HepG2 (cell line): ENCODE data around the gene BPIFA1. TPM values are rescaled to one million over a fixed set of nuclear protein-coding genes. Genes with fewer than 3 reads are reported as not detected.

Source experiments
- BCL6 ChIP-seq: IDR thresholded peaks from 2 replicates; pipeline ENCODE4 v1.6.1; 2016; ENCODE audit warnings: missing genetic modification reagents, missing compliant biosample characterization
- FOXO4 ChIP-seq: sonication (generic); formaldehyde crosslinking; conservative IDR thresholded peaks from 2 replicates; pipeline ENCODE4 v1.8.1; 2023; ENCODE audit warnings: missing genetic modification reagents
- KDM3A ChIP-seq: IDR thresholded peaks from 2 replicates; pipeline ENCODE4 v1.6.1; 2018; ENCODE audit warnings: low read depth, missing compliant biosample characterization
- MATR3 ChIP-seq: sonication (generic); formaldehyde crosslinking; IDR thresholded peaks from 2 replicates; pipeline ENCODE4 v1.4.0; 2020; ENCODE audit warnings: missing genetic modification reagents
- MBNL3 ChIP-seq: fragments of 250-450 bp; sonication (Bioruptor Pico); conservative IDR thresholded peaks from 2 replicates; pipeline ENCODE4 v1.8.0; 2022; ENCODE audit warnings: mild to moderate bottlenecking, inconsistent platforms
- MIXL1 ChIP-seq: IDR thresholded peaks from 2 replicates; pipeline ENCODE4 v1.6.1; 2016
- MLXIP ChIP-seq: sonication (generic); formaldehyde crosslinking; IDR thresholded peaks from 2 replicates; pipeline ENCODE4 v1.9.0; 2021; ENCODE audit warnings: missing genetic modification reagents, borderline replicate concordance
- MNT ChIP-seq: fragments of 450-650 bp; IDR thresholded peaks from 2 replicates; pipeline ENCODE4 v1.6.1; 2016
- NFATC3 ChIP-seq: sonication (generic); formaldehyde crosslinking; IDR thresholded peaks from 2 replicates; pipeline ENCODE4 v1.5.1; 2020; ENCODE audit warnings: mild to moderate bottlenecking, missing genetic modification reagents
- PRDM15 ChIP-seq: sonication (generic); formaldehyde crosslinking; IDR thresholded peaks from 2 replicates; pipeline ENCODE4 v1.4.0; 2020; ENCODE audit warnings: missing genetic modification reagents
- RBFOX2 ChIP-seq: fragments of 200-400 bp; formaldehyde crosslinking; IDR thresholded peaks from 2 replicates; pipeline ENCODE4 v1.6.1; 2017; ENCODE audit warnings: low read depth, mild to moderate bottlenecking, low read length
- SIX4 ChIP-seq: sonication (generic); formaldehyde crosslinking; IDR thresholded peaks from 2 replicates; pipeline ENCODE4 v1.4.0; 2020; ENCODE audit warnings: missing genetic modification reagents
- TFE3 ChIP-seq: IDR thresholded peaks from 2 replicates; pipeline ENCODE4 v1.6.1; 2016
- ZBTB21 ChIP-seq: sonication (generic); formaldehyde crosslinking; IDR thresholded peaks from 2 replicates; pipeline ENCODE4 v1.4.0; 2020; ENCODE audit warnings: missing genetic modification reagents
- ZNF17 ChIP-seq: sonication (generic); formaldehyde crosslinking; IDR thresholded peaks from 2 replicates; pipeline ENCODE4 v1.5.0; 2020; ENCODE audit warnings: mild to moderate bottlenecking, missing genetic modification reagents
- ZNF207 ChIP-seq: fragments of 450-650 bp; IDR thresholded peaks from 2 replicates; pipeline ENCODE4 v1.6.1; 2016; ENCODE audit warnings: antibody characterized with exemption, borderline replicate concordance
- ZNF317 ChIP-seq: sonication (generic); formaldehyde crosslinking; IDR thresholded peaks from 2 replicates; pipeline ENCODE4 v1.5.0; 2020; ENCODE audit warnings: mild to moderate bottlenecking, missing genetic modification reagents
- ZNF720 ChIP-seq: sonication (generic); formaldehyde crosslinking; IDR thresholded peaks from 2 replicates; pipeline ENCODE4 v1.4.0; 2020; ENCODE audit warnings: missing genetic modification reagents
- polyA plus RNA-seq, 8 experiments: library from polyadenylated mRNA; depleted of rRNA in 3 of 8; stranded (reverse) in 7 of 8; unstranded in 1 of 8; fragments of >200 nt; fragmentation: Illumina TruSeq in 4 of 8; extraction: Trizol in 4 of 8; gene quantifications; 2 replicates each; pipeline versions ENCODE4 v1.2.1 to v1.2.3, GENCODE V29; 2011 to 2016; ENCODE audit warnings: low read depth in 4 of 8, missing spikeins in 1 of 8, mixed read lengths in 1 of 8; ENCODE audit not compliant: insufficient read depth in 1 of 8
- total RNA-seq, 5 experiments: library from RNA; depleted of rRNA; stranded (reverse); fragments of >200 nt; fragmentation: Illumina TruSeq; extraction: Trizol; gene quantifications; 2 replicates each; pipeline ENCODE4 v1.2.3, GENCODE V29; 2016; ENCODE audit warnings: low read depth in 1 of 5

BPIFA1 gene
- total and polyA plus RNA-seq, 2 of the 13 experiments (the other 11 are each of a cell fraction or from before 2014, with no cell fraction given), result not detected

- no peak for TF ChIP-seq NFATC3 (CRISPR knock-in tag)
- 0 out of 2 replicates have a peak, but pooled peaks have one; percentile 30 for TF ChIP-seq RBFOX2
- no peak for TF ChIP-seq ZNF720 (CRISPR knock-in tag)
- no peak for TF ChIP-seq MLXIP (CRISPR knock-in tag)
- no peak for TF ChIP-seq MIXL1 (CRISPR knock-in tag)
- TF ChIP-seq FOXO4, result no peak
- TF ChIP-seq ZNF17 (CRISPR knock-in tag), result no peak
- TF ChIP-seq ZBTB21 (CRISPR knock-in tag), result no peak
- no peak for TF ChIP-seq ZNF207
- 0 out of 2 replicates have a peak, but pooled peaks have one; percentile 6 for TF ChIP-seq SIX4 (CRISPR knock-in tag)
- TF ChIP-seq PRDM15, result no peak
- TF ChIP-seq MBNL3 (CRISPR knock-in tag), result no peak
- peak; percentile 47; the same call in 1 of the 2 replicates for TF ChIP-seq TFE3
- no peak; the same call in 1 of the 2 replicates for TF ChIP-seq MATR3 (CRISPR knock-in tag)
- TF ChIP-seq BCL6 (CRISPR knock-in tag), result no peak
- TF ChIP-seq MNT, result no peak
- TF ChIP-seq ZNF317, result no peak
- peak; percentile 36; the same call in 1 of the 2 replicates for TF ChIP-seq KDM3A (CRISPR knock-in tag)
Observed at GRCh38 chr20:33281550-33282146, 45.9 kb downstream of the BPIFA1 start (continued).
